BLaER1 (cell line): ENCODE data around the gene DHRS3.

Source experiments
- H3K27ac ChIP-seq: shearing (Covaris generic); formaldehyde crosslinking; 2 replicates; pipeline ENCODE4 v1.8.1; 2022
- H3K27me3 ChIP-seq: shearing (Covaris generic); formaldehyde crosslinking; 2 replicates; pipeline ENCODE4 v1.8.1; 2022
- H3K36me3 ChIP-seq: shearing (Covaris generic); formaldehyde crosslinking; 2 replicates; pipeline ENCODE4 v1.8.1; 2022
- H3K4me1 ChIP-seq: shearing (Covaris generic); formaldehyde crosslinking; 2 replicates; pipeline ENCODE4 v1.8.1; 2022
- H3K4me2 ChIP-seq: shearing (Covaris generic); formaldehyde crosslinking; 2 replicates; pipeline ENCODE4 v1.8.1; 2022
- H3K4me3 ChIP-seq: shearing (Covaris generic); formaldehyde crosslinking; 2 replicates; pipeline ENCODE4 v1.8.1; 2022
- H3K9ac ChIP-seq: shearing (Covaris generic); formaldehyde crosslinking; 2 replicates; pipeline ENCODE4 v1.8.1; 2022
- H3K9me3 ChIP-seq: shearing (Covaris generic); formaldehyde crosslinking; 2 replicates; pipeline ENCODE4 v1.8.1; 2022
- H4K20me1 ChIP-seq: shearing (Covaris generic); formaldehyde crosslinking; 2 replicates; pipeline ENCODE4 v1.8.1; 2022
- Cebpa-rat ChIP-seq: shearing (Covaris generic); IDR thresholded peaks from 2 replicates; pipeline ENCODE4 v1.8.1; 2022

The DHRS3 gene

GRCh38 chr1:12537294-12537693, 80.7 kb downstream of the DHRS3 start:
- Histone ChIP-seq H4K20me1 (no peaks in the 10 kb centered on the region), H3K4me3 (no peak overlapping the region), H3K4me2 (no peak overlapping the region), H3K9me3 (peaks cover 25% of the 10 kb centered on the region), H3K9ac (no peak overlapping the region), H3K27me3 (no peaks in the 10 kb centered on the region), H3K36me3 (no peaks in the 10 kb centered on the region; the same call in 1 of the 2 replicates), H3K4me1 (peaks cover 19% of the 10 kb centered on the region), H3K27ac (no peak overlapping the region)
- no peak for TF ChIP-seq Cebpa-rat

- TF ChIP-seq Cebpa-rat, result no peak
- Histone ChIP-seq H3K4me1 (peaks cover 8% of the 10 kb centered on the region), H3K27me3 (no peaks in the 10 kb centered on the region), H3K9me3 (peaks cover 25% of the 10 kb centered on the region), H4K20me1 (no peaks in the 10 kb centered on the region), H3K27ac (no peak overlapping the region), H3K4me3 (no peak overlapping the region), H3K9ac (no peak overlapping the region), H3K36me3 (no peaks in the 10 kb centered on the region; the same call in 1 of the 2 replicates), H3K4me2 (no peak overlapping the region)
Measured at GRCh38 chr1:12536023-12536639, 81.9 kb downstream of the DHRS3 start.

- Histone ChIP-seq H3K9me3 (peaks cover 20% of the 10 kb centered on the region), H3K27me3 (no peaks in the 10 kb centered on the region), H3K4me1 (no peaks in the 10 kb centered on the region), H3K4me3 (no peak overlapping the region), H3K4me2 (no peak overlapping the region), H3K9ac (no peak overlapping the region), H4K20me1 (no peaks in the 10 kb centered on the region), H3K27ac (no peak overlapping the region), H3K36me3 (no peaks in the 10 kb centered on the region; the same call in 1 of the 2 replicates)
- no peak for TF ChIP-seq Cebpa-rat
Measured at GRCh38 chr1:12532405-12533315, 85.3 kb downstream of the DHRS3 start.

- Histone ChIP-seq H3K4me2 (no peak overlapping the region), H3K4me3 (no peak overlapping the region), H3K4me1 (no peaks in the 10 kb centered on the region), H4K20me1 (no peaks in the 10 kb centered on the region), H3K27me3 (no peaks in the 10 kb centered on the region), H3K27ac (no peak overlapping the region), H3K9me3 (peaks cover 10% of the 10 kb centered on the region), H3K36me3 (no peaks in the 10 kb centered on the region; the same call in 1 of the 2 replicates), H3K9ac (no peak overlapping the region)
- no peak for TF ChIP-seq Cebpa-rat
Measured at GRCh38 chr1:12531179-12531499, 86.9 kb downstream of the DHRS3 start.

- no peak for TF ChIP-seq Cebpa-rat
- Histone ChIP-seq H3K27ac (no peak overlapping the region), H3K4me2 (no peak overlapping the region), H4K20me1 (no peaks in the 10 kb centered on the region), H3K4me3 (no peak overlapping the region), H3K4me1 (no peaks in the 10 kb centered on the region), H3K9ac (no peak overlapping the region), H3K9me3 (peaks cover 5% of the 10 kb centered on the region; the same call in 1 of the 2 replicates), H3K36me3 (no peaks in the 10 kb centered on the region), H3K27me3 (no peaks in the 10 kb centered on the region)
Measured at GRCh38 chr1:12530462-12531178, 87.4 kb downstream of the DHRS3 start.

GRCh38 chr1:12529640-12530174, 88.3 kb downstream of the DHRS3 start:
- no peak overlapping the region for H3K9ac ChIP-seq
- no peak overlapping the region for H3K4me2 ChIP-seq
- no peaks in the 10 kb centered on the region for H4K20me1 ChIP-seq
- no peak overlapping the region for H3K27ac ChIP-seq
- no peaks in the 10 kb centered on the region for H3K36me3 ChIP-seq
- no peak overlapping the region for H3K4me3 ChIP-seq
- no peak for TF ChIP-seq Cebpa-rat
- no peaks in the 10 kb centered on the region for H3K9me3 ChIP-seq
- no peaks in the 10 kb centered on the region for H3K27me3 ChIP-seq
- H3K4me1 ChIP-seq, result no peaks in the 10 kb centered on the region

- H3K9me3 ChIP-seq, result no peaks in the 10 kb centered on the region
- no peaks in the 10 kb centered on the region for H3K27me3 ChIP-seq
- no peak overlapping the region for H3K4me3 ChIP-seq
- H3K4me1 ChIP-seq, result no peaks in the 10 kb centered on the region
- H3K27ac ChIP-seq, result no peak overlapping the region
- no peaks in the 10 kb centered on the region for H4K20me1 ChIP-seq
- no peaks in the 10 kb centered on the region for H3K36me3 ChIP-seq
- no peak overlapping the region for H3K4me2 ChIP-seq
- no peak for TF ChIP-seq Cebpa-rat
- no peak overlapping the region for H3K9ac ChIP-seq
Measured at GRCh38 chr1:12528021-12528852, 89.8 kb downstream of the DHRS3 start.

GRCh38 chr1:12527564-12527963, 90.4 kb downstream of the DHRS3 start:
- no peak for TF ChIP-seq Cebpa-rat
- Histone ChIP-seq H3K9me3 (no peaks in the 10 kb centered on the region), H3K4me1 (no peaks in the 10 kb centered on the region), H4K20me1 (no peaks in the 10 kb centered on the region), H3K27me3 (no peaks in the 10 kb centered on the region), H3K4me3 (no peak overlapping the region), H3K4me2 (no peak overlapping the region), H3K36me3 (no peaks in the 10 kb centered on the region), H3K27ac (no peak overlapping the region), H3K9ac (no peak overlapping the region)
